PC-3 (cell line): ENCODE data around the gene ST6GALNAC6. TPM values are rescaled to one million over a fixed set of nuclear protein-coding genes. Genes with fewer than 3 reads are reported as not detected.
"Not testable (repeated sequence)": the region's sequence is repeated elsewhere in the genome, so short reads cannot be mapped to it uniquely, and the experiment has no call there.

Experiments
- ATAC-seq: fragments of 200-7000 bp; cut with Tn5 transposase; 2 replicates; pipeline ENCODE4 v1.9.1; 2020; ENCODE audit warnings: mild to moderate bottlenecking, moderate library complexity
- BruUV-seq: library from RNA; stranded (reverse); fragments of 400-500 nt; replicated peaks from 2 replicates; lab custom pipeline; 2021; lab: Mats Ljungman, UMichigan
- CTCF ChIA-PET: fragments of 300-600 bp; sonication (Branson Sonifier 250); formaldehyde crosslinking; loops from one replicate; lab custom pipeline; 2022; ENCODE audit warnings: antibody characterized with exemption; lab: Charles Lee
- POLR2A ChIA-PET: fragments of 300-600 bp; sonication (Branson Sonifier 250); formaldehyde crosslinking; loops from one replicate; lab custom pipeline; 2022; ENCODE audit warnings: antibody characterized with exemption; ENCODE audit not compliant: unreplicated experiment; lab: Charles Lee
- DNase-seq: peaks from one replicate; pipeline ENCODE4 v3.0.0-alpha.2; 2015
- H2AFZ ChIP-seq: fragments of 300-600 bp; sonication (generic); 2 replicates; pipeline ENCODE4 v1.6.0; 2016; ENCODE audit warnings: antibody characterized with exemption, low read length
- H3F3A ChIP-seq: fragments of 300-600 bp; sonication (generic); one replicate; pipeline ENCODE4 v1.6.0; 2017; ENCODE audit warnings: antibody characterized with exemption, low read length, control low read depth, mild to moderate bottlenecking; ENCODE audit not compliant: unreplicated experiment
- H3K27ac ChIP-seq: fragments of 300-600 bp; sonication (generic); 2 replicates; pipeline ENCODE4 v1.5.1; 2016; ENCODE audit warnings: mild to moderate bottlenecking, low read length
- H3K27me3 ChIP-seq: fragments of 300-600 bp; sonication (generic); 2 replicates; pipeline ENCODE4 v1.6.1; 2016; ENCODE audit warnings: low read length, mixed read lengths
- H3K36me3 ChIP-seq: fragments of 300-600 bp; sonication (generic); 2 replicates; pipeline ENCODE4 v1.6.1; 2016; ENCODE audit warnings: low read depth, mixed run types, low read length, mixed read lengths
- H3K4me1 ChIP-seq: fragments of 300-600 bp; sonication (generic); 2 replicates; pipeline ENCODE4 v1.5.1; 2016; ENCODE audit warnings: low read length; ENCODE audit not compliant: insufficient read depth
- H3K4me2 ChIP-seq: fragments of 300-600 bp; sonication (generic); 2 replicates; pipeline ENCODE4 v1.6.0; 2016; ENCODE audit warnings: low read length
- H3K4me3 ChIP-seq: fragments of 300-600 bp; sonication (generic); 2 replicates; pipeline ENCODE4 v1.5.1; 2016; ENCODE audit warnings: mild to moderate bottlenecking, low read length, mixed read lengths
- H3K79me2 ChIP-seq: fragments of 300-600 bp; sonication (generic); 2 replicates; pipeline ENCODE4 v1.6.1; 2017; ENCODE audit warnings: low read length, mixed read lengths
- H3K9ac ChIP-seq: fragments of 300-600 bp; sonication (generic); 2 replicates; pipeline ENCODE4 v1.6.0; 2016; ENCODE audit warnings: mild to moderate bottlenecking, low read length
- H3K9me2 ChIP-seq: fragments of 300-600 bp; sonication (generic); replicated peaks from 2 replicates; pipeline ENCODE4 v1.6.1; 2016; ENCODE audit warnings: mixed run types, low read length, mixed read lengths
- H3K9me3 ChIP-seq: fragments of 300-600 bp; sonication (generic); 2 replicates; pipeline ENCODE4 v1.6.1; 2016; ENCODE audit warnings: low read length, mixed read lengths
- H4K20me1 ChIP-seq: fragments of 300-600 bp; sonication (generic); 2 replicates; pipeline ENCODE4 v1.6.1; 2016; ENCODE audit warnings: low read length, mixed read lengths
- CTCF ChIP-seq: fragments of 300-600 bp; sonication (generic); conservative IDR thresholded peaks from 2 replicates; pipeline ENCODE4 v1.5.1; 2017; ENCODE audit warnings: antibody characterized with exemption, low read depth, mild to moderate bottlenecking, low read length
- EZH2 ChIP-seq: fragments of 300-600 bp; sonication (generic); IDR thresholded peaks from one replicate; pipeline ENCODE4 v1.6.1; 2017; ENCODE audit warnings: antibody characterized with exemption, mild to moderate bottlenecking, low read length; ENCODE audit not compliant: unreplicated experiment
- EZH2phosphoT487 ChIP-seq: fragments of 300-600 bp; sonication (generic); IDR thresholded peaks from 2 replicates; pipeline ENCODE4 v1.6.1; 2018; ENCODE audit warnings: mild to moderate bottlenecking, antibody characterized with exemption, low read length, borderline replicate concordance
- intact Hi-C: fragments of 100-400 bp; cut with micrococcal nuclease; formaldehyde crosslinking; loops from 2 replicates; pipeline ENCODE4 v1.9.0; 2023
- total RNA-seq: library from RNA; depleted of rRNA; stranded (reverse); fragments of >200 nt; gene quantifications from 2 replicates; pipeline ENCODE4 v1.2.3, GENCODE V29; 2014

The ST6GALNAC6 gene
- total RNA-seq, 1 experiment from 2014 or later = 14.5 TPM

GRCh38 chr9:127841087-127841835, 58.1 kb downstream of the ST6GALNAC6 start:
- no peak overlapping the region for H2AFZ ChIP-seq
- POLR2A ChIA-PET = no interaction called here
- DNase-seq (no peak), ATAC-seq (no peak)
- H3K9me3 ChIP-seq = no peaks in the 10 kb centered on the region
- BruUV-seq = no TSS peak
- CTCF ChIA-PET = no interaction called here
- no peaks in the 10 kb centered on the region for H4K20me1 ChIP-seq
- no peak overlapping the region for H3K27ac ChIP-seq
- intact Hi-C loops = no loop called here
- no peaks in the 10 kb centered on the region for H3K9me2 ChIP-seq
- H3K79me2 ChIP-seq = no peaks in the 10 kb centered on the region
- no peaks in the 10 kb centered on the region for H3K27me3 ChIP-seq
- no peaks in the 10 kb centered on the region for H3K36me3 ChIP-seq
- no peaks in the 10 kb centered on the region for H3F3A ChIP-seq
- H3K4me2 ChIP-seq = no peak overlapping the region
- H3K9ac ChIP-seq = no peak overlapping the region
- peaks cover 16% of the 10 kb centered on the region for H3K4me1 ChIP-seq
- TF ChIP-seq CTCF (no peak), EZH2 (no peak), EZH2phosphoT487 (no peak)
- no peak overlapping the region for H3K4me3 ChIP-seq

- no peaks in the 10 kb centered on the region for H3K27me3 ChIP-seq
- H3K79me2 ChIP-seq = no peaks in the 10 kb centered on the region
- peak overlapping the region; percentile 37; the same call in 1 of the 2 replicates for H3K4me3 ChIP-seq
- peak overlapping the region; percentile 59 for H3K27ac ChIP-seq
- ATAC-seq (peak; percentile 98), DNase-seq (peak; percentile 69)
- H2AFZ ChIP-seq = peak overlapping the region; percentile 61
- H3K9me2 ChIP-seq = no peaks in the 10 kb centered on the region
- peak overlapping the region; percentile 72 for H3K4me2 ChIP-seq
- no peaks in the 10 kb centered on the region for H4K20me1 ChIP-seq
- no peaks in the 10 kb centered on the region for H3F3A ChIP-seq
- intact Hi-C loops = no loop called here
- TSS peak; percentile 60 for BruUV-seq
- peak overlapping the region; percentile 7; the same call in 1 of the 2 replicates for H3K9ac ChIP-seq
- H3K4me1 ChIP-seq = peaks cover 16% of the 10 kb centered on the region
- POLR2A ChIA-PET = no interaction called here
- CTCF ChIA-PET = no interaction called here
- no peak for TF ChIP-seq EZH2phosphoT487
- H3K36me3 ChIP-seq = no peaks in the 10 kb centered on the region
- no peaks in the 10 kb centered on the region for H3K9me3 ChIP-seq
Observed at GRCh38 chr9:127838375-127839078, 60.9 kb downstream of the ST6GALNAC6 start.

GRCh38 chr9:127837346-127837745, 62.1 kb downstream of the ST6GALNAC6 start:
- no peak for TF ChIP-seq EZH2
- no peak for TF ChIP-seq EZH2phosphoT487
- no peak for TF ChIP-seq CTCF
- intact Hi-C loops = no loop called here
- Histone ChIP-seq H3K36me3 (no peaks in the 10 kb centered on the region), H3F3A (no peaks in the 10 kb centered on the region), H3K27ac (no peak overlapping the region), H3K9me3 (no peaks in the 10 kb centered on the region), H3K27me3 (no peaks in the 10 kb centered on the region), H2AFZ (no peak overlapping the region), H3K79me2 (no peaks in the 10 kb centered on the region), H3K4me3 (no peak overlapping the region), H3K9me2 (no peaks in the 10 kb centered on the region), H3K4me2 (no peak overlapping the region), H3K4me1 (peaks cover 16% of the 10 kb centered on the region), H4K20me1 (no peaks in the 10 kb centered on the region), H3K9ac (no peak overlapping the region)
- CTCF ChIA-PET = no interaction called here
- POLR2A ChIA-PET = no interaction called here
- no TSS peak for BruUV-seq
- DNase-seq = no peak
- ATAC-seq = no peak

- H3K4me2 ChIP-seq, H3K27ac ChIP-seq, H4K20me1 ChIP-seq, H3F3A ChIP-seq, POLR2A ChIA-PET, H3K9ac ChIP-seq, intact Hi-C loops, ATAC-seq, H3K79me2 ChIP-seq, H3K9me2 ChIP-seq, H3K9me3 ChIP-seq, H2AFZ ChIP-seq, BruUV-seq, H3K36me3 ChIP-seq, H3K4me3 ChIP-seq, CTCF ChIA-PET, DNase-seq, H3K27me3 ChIP-seq: not testable (repeated sequence)
- H3K4me1 ChIP-seq = peaks cover 16% of the 10 kb centered on the region
Observed at GRCh38 chr9:127836561-127836960, 62.8 kb downstream of the ST6GALNAC6 start.
